ENCODE data around the gene ITGA1. TPM values are rescaled to one million over a fixed set of nuclear protein-coding genes. Genes with fewer than 3 reads are reported as not detected.

ITGA1 gene
- total RNA-seq, 1 donor from 2014 or later: 2.5 TPM

DNA sequence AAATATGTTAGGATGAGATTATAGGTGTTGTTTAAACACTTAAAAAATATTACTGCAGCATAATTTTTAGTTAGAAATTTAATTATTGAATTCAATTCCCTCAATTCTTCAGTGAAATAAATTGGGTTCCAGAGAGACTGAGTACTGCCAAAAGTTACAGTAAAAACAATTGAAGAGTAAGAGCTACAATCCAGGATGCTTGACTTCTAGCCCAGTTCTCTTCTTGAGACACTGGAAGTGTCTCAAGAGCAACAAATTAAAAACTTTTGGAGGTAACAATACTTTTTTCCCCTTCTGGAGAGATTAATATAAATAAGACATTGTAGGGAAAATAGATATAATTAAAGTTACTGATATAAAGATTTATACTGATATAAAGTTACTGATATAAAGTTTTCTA lies 8.3 kb downstream of the ITGA1 start:
- Mint-ChIP-seq H3K4me1 (ENCODE audit: low read depth) (peaks cover 34% of the 10 kb centered on the region), H3K27ac (no peak overlapping the region), H3K36me3 (ENCODE audit: low read depth) (peaks cover 17% of the 10 kb centered on the region), H3K4me3 (no peak overlapping the region), H3K9me3 (no peaks in the 10 kb centered on the region), H3K27me3 (ENCODE audit: insufficient read depth) (peaks cover 9% of the 10 kb centered on the region)
- intact Hi-C loops (cut with micrococcal nuclease): loop anchor here (10.0 kb wide), 1 partner anchor 1519 kb away; the partner anchor contains the start of gene ARL15
- DNase-seq (ENCODE audit: low spot score): no peak

DNA sequence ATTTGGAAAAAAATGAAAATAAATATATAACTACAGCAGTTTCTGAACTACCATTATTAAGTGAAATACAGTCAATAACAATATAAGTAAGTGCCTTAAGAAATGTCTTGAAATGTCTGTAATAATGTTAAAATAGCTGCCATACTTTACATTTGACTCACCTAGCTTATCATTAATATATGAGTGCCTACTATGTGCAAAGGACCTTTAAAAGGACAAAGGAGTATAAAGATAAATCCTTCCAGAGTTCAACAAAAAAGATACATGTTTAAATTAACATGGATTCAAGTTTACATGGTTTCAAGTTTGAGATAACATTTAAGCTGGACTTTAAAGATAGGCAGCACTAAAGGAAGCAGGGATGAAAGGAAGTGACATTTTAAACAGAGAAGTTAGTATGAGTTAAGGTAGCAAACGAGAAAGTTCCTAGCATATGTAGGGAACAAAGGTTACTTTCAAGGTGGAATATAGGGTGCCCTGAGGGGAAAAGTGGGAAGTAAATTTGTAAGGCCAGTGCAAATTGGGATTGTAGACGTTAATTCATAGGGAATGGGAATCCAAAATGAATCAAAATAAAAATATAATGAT lies 8.9 kb downstream of the ITGA1 start:
- Mint-ChIP-seq H3K27ac (no peak overlapping the region), H3K4me3 (no peak overlapping the region), H3K27me3 (ENCODE audit: insufficient read depth) (peaks cover 9% of the 10 kb centered on the region), H3K4me1 (ENCODE audit: low read depth) (peaks cover 38% of the 10 kb centered on the region), H3K36me3 (ENCODE audit: low read depth) (peaks cover 20% of the 10 kb centered on the region), H3K9me3 (no peaks in the 10 kb centered on the region)
- no peak for DNase-seq (ENCODE audit: low spot score)
- intact Hi-C loops (cut with micrococcal nuclease): loop anchor here (10.0 kb wide), 1 partner anchor 1518 kb away; the partner anchor contains the start of gene ARL15

DNA sequence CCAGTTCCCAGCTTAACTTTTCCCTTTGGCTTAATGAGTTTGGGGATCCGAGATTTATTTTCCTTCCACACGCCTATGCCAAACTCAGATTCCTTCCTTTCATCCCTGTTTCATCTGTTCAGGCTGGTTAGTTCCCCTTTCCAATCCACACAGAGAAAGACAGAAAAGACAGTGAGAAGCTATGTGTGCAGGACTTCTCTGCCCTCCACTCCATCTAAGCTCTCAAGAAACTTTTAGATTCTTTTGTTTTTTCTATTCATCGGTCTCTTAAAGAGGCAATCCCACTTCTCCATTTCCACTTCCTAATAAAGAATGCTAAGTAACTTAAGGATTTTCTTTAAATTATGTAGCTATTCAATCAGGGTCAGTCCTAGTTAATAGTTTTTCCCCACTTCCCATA lies 11.2 kb downstream of the ITGA1 start:
- no peaks in the 10 kb centered on the region for H3K9me3 Mint-ChIP-seq
- peaks cover 48% of the 10 kb centered on the region for H3K4me1 Mint-ChIP-seq (ENCODE audit: low read depth)
- H3K36me3 Mint-ChIP-seq (ENCODE audit: low read depth): peaks cover 28% of the 10 kb centered on the region
- intact Hi-C loops (cut with micrococcal nuclease): loop anchor here (1.0 to 10.0 kb wide), 2 partner anchors 270 to 1516 kb away; partner anchors contain the start of gene ARL15
- H3K27ac Mint-ChIP-seq: peak overlapping the region; percentile 88
- peaks cover 3% of the 10 kb centered on the region for H3K27me3 Mint-ChIP-seq (ENCODE audit: insufficient read depth)
- no peak for DNase-seq (ENCODE audit: low spot score)
- peak overlapping the region; percentile 90 for H3K4me3 Mint-ChIP-seq

DNA sequence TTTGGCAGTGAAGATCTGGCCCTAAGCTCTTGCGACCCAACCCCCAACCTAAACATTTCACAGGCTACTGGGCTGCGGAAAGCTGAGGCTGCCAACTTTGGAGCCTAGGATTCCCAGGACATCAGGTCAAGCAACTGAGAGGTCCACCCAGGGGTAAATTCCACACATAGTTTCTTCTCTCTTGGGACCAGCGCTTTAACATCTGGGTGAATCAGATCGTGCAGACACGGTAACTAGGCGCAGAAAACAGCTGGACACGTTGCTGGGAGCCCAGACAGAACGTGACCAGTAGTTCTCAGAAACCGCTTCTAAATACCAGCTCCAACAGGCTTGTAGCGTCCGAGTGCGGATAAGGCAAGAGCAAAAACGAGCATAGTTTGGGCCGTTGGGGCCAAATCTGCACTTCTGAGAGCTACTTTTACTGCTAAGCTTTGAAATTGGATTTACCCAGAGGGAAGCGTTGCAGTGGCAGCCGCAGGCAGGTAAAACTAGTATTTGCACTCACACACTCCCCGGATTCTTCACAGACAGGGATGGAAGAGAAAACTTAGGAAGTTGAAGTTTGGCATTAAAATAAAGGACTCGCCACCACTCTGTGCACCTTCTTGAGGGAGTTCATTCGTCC lies 11.8 kb downstream of the ITGA1 start:
- H3K27me3 Mint-ChIP-seq (ENCODE audit: insufficient read depth): peaks cover 3% of the 10 kb centered on the region
- H3K4me1 Mint-ChIP-seq (ENCODE audit: low read depth): peaks cover 53% of the 10 kb centered on the region
- peaks cover 33% of the 10 kb centered on the region for H3K36me3 Mint-ChIP-seq (ENCODE audit: low read depth)
- H3K4me3 Mint-ChIP-seq: peak overlapping the region; percentile 90
- no peak for DNase-seq (ENCODE audit: low spot score)
- H3K27ac Mint-ChIP-seq: peak overlapping the region; percentile 88
- no peaks in the 10 kb centered on the region for H3K9me3 Mint-ChIP-seq
- intact Hi-C loops (cut with micrococcal nuclease): loop anchor here (1.0 to 10.0 kb wide), 2 partner anchors 270 to 1515 kb away; partner anchors contain the start of gene ARL15

DNA sequence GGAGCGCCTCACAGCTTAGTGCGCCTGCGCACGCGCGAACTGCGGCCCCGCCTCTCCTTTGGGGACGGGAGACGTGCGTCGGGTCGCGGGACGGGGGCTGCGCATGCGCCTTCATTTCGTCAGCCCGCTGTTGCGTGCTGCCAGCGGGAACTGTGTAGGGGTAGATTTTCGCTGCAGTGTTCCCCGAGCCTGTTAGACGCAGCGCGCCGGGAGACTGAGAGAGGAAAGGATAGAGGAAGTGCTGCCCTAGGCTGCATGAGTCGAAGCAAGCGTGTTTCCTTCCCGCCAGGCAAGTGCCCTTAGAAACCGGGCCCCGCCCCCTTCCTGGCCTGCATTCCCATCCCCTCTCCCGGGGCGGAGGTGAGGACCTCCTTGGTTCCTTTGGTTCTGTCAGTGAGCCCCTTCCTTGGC lies 12.3 kb downstream of the ITGA1 start:
- Mint-ChIP-seq H3K27ac (peak overlapping the region; percentile 88), H3K4me1 (ENCODE audit: low read depth) (peaks cover 58% of the 10 kb centered on the region), H3K27me3 (ENCODE audit: insufficient read depth) (peaks cover 3% of the 10 kb centered on the region), H3K4me3 (peak overlapping the region; percentile 90), H3K9me3 (no peaks in the 10 kb centered on the region), H3K36me3 (ENCODE audit: low read depth) (peaks cover 37% of the 10 kb centered on the region)
- peak; percentile 95 for DNase-seq (ENCODE audit: low spot score)
- intact Hi-C loops (cut with micrococcal nuclease): loop anchor here (1.0 to 10.0 kb wide), 11 partner anchors 13 to 1515 kb away; partner anchors contain the start of genes ARL15, ITGA1, ITGA2 and MOCS2

DNA sequence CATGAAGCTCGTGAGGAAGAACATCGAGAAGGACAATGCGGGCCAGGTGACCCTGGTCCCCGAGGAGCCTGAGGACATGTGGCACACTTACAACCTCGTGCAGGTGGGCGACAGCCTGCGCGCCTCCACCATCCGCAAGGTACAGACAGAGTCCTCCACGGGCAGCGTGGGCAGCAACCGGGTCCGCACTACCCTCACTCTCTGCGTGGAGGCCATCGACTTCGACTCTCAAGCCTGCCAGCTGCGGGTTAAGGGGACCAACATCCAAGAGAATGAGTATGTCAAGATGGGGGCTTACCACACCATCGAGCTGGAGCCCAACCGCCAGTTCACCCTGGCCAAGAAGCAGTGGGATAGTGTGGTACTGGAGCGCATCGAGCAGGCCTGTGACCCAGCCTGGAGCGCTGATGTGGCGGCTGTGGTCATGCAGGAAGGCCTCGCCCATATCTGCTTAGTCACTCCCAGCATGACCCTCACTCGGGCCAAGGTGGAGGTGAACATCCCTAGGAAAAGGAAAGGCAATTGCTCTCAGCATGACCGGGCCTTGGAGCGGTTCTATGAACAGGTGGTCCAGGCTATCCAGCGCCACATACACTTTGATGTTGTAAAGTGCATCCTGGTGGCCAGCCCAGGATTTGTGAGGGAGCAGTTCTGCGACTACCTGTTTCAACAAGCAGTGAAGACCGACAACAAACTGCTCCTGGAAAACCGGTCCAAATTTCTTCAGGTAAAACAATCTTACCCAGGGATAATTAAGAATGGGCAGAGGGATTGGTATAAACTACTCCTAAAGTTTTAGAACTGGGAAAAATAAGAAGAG lies 12.9 kb downstream of the ITGA1 start:
- intact Hi-C loops (cut with micrococcal nuclease): loop anchor here (1.0 to 5.0 kb wide), 9 partner anchors 13 to 309 kb away; partner anchors contain the start of genes ITGA1, ITGA2, MOCS2 and PELO
- DNase-seq (ENCODE audit: low spot score): peak; percentile 56
- Mint-ChIP-seq H3K4me3 (peak overlapping the region; percentile 90), H3K9me3 (no peaks in the 10 kb centered on the region), H3K27me3 (ENCODE audit: insufficient read depth) (peaks cover 3% of the 10 kb centered on the region), H3K27ac (peak overlapping the region; percentile 88), H3K36me3 (ENCODE audit: low read depth) (peaks cover 40% of the 10 kb centered on the region), H3K4me1 (ENCODE audit: low read depth) (peaks cover 64% of the 10 kb centered on the region)

DNA sequence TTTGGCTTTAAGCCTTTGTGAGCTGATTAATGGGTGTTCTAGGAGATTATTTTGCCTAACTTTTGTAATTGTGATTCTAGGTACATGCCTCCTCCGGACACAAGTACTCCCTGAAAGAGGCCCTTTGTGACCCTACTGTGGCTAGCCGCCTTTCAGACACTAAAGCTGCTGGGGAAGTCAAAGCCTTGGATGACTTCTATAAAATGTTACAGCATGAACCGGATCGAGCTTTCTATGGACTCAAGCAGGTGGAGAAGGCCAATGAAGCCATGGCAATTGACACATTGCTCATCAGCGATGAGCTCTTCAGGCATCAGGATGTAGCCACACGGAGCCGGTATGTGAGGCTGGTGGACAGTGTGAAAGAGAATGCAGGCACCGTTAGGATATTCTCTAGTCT lies 13.6 kb downstream of the ITGA1 start:
- H3K4me3 Mint-ChIP-seq: peak overlapping the region; percentile 90
- H3K4me1 Mint-ChIP-seq (ENCODE audit: low read depth): peaks cover 70% of the 10 kb centered on the region
- H3K27me3 Mint-ChIP-seq (ENCODE audit: insufficient read depth): peaks cover 3% of the 10 kb centered on the region
- peak overlapping the region; percentile 88 for H3K27ac Mint-ChIP-seq
- peaks cover 45% of the 10 kb centered on the region for H3K36me3 Mint-ChIP-seq (ENCODE audit: low read depth)
- intact Hi-C loops (cut with micrococcal nuclease): loop anchor here (5.0 kb wide), 2 partner anchors 116 to 186 kb away; partner anchors contain the start of gene ITGA2
- no peaks in the 10 kb centered on the region for H3K9me3 Mint-ChIP-seq
- DNase-seq (ENCODE audit: low spot score): no peak

DNA sequence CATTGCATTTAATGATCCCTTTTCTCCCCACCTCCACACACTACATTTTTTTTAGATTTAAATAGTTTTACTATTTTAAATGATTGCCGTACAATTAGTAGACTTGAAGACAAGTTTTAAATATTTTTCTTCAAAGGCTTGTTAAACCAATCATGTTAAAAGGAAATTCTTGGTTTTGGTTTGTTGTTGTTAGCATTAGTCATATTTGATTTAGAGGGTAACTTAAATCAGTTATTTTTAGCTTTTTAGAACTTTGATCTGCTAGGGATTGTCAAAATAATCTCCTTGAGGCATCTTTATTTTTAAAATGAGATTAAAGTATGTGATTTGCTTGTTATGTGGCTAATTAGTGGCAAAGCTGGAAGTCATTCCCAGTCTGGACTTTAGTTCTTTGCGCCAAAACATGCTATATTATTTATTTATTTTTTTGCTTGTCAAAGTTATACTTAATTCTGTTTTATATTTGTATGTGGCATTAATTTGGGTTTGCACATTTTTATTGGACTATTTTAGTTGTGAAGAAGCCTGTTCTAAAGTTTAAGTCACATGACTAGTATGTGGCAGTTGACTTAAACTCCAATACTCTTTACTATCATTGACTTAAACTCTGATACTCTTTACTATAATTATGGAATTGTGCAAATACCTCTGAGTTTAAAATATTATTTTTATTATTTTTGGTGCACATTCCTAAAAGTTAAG lies 14.7 kb downstream of the ITGA1 start:
- Mint-ChIP-seq H3K27ac (no peak overlapping the region), H3K4me1 (ENCODE audit: low read depth) (peaks cover 63% of the 10 kb centered on the region), H3K27me3 (ENCODE audit: insufficient read depth) (no peaks in the 10 kb centered on the region), H3K36me3 (ENCODE audit: low read depth) (peaks cover 42% of the 10 kb centered on the region), H3K4me3 (peak overlapping the region; percentile 90), H3K9me3 (no peaks in the 10 kb centered on the region)
- no peak for DNase-seq (ENCODE audit: low spot score)
- intact Hi-C loops (cut with micrococcal nuclease): loop anchor here (5.0 kb wide), 2 partner anchors 115 to 185 kb away; partner anchors contain the start of gene ITGA2

DNA sequence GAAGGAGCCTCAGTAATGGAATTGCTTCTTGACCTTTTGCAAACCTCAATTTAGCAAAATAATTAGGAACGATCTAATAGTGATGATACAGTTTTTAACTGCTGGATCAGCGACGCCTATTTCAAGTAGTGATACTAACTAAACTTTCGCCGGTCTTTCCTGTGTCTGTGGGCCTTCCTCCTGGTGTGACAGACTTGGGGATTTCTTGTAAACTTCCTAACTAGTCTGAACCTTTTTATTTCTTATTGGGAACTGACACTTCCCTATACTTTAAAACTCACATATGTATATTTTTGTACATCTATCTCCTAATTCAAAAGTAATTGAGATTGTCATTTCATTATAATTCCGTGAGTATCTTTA lies 15.2 kb downstream of the ITGA1 start:
- no peaks in the 10 kb centered on the region for H3K27me3 Mint-ChIP-seq (ENCODE audit: insufficient read depth)
- H3K4me1 Mint-ChIP-seq (ENCODE audit: low read depth): peaks cover 57% of the 10 kb centered on the region
- peaks cover 42% of the 10 kb centered on the region for H3K36me3 Mint-ChIP-seq (ENCODE audit: low read depth)
- no peaks in the 10 kb centered on the region for H3K9me3 Mint-ChIP-seq
- no peak for DNase-seq (ENCODE audit: low spot score)
- intact Hi-C loops (cut with micrococcal nuclease): loop anchor here (5.0 kb wide), 2 partner anchors 114 to 184 kb away; partner anchors contain the start of gene ITGA2
- H3K4me3 Mint-ChIP-seq: peak overlapping the region; percentile 64
- H3K27ac Mint-ChIP-seq: no peak overlapping the region

DNA sequence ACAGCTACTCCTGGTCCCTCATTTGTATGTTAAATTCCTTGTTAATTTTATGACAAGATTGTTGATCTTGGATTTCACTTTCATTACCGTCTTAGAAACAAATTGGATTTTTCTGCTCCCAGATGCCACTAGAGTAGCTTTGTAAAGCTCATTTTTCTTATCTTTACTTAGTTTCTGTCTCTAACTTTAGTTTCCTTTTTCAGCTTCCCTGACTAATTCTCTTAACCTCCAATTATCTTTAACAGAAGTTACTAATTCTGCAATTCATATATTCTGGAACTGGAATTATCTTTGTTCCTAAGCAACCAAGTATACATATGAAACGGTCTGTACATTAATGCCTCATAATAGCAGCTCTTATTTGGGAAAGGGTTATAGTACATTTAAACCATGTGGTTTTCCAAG lies 16.7 kb downstream of the ITGA1 start:
- Mint-ChIP-seq H3K27ac (no peak overlapping the region), H3K4me3 (peak overlapping the region; percentile 5), H3K4me1 (ENCODE audit: low read depth) (peaks cover 51% of the 10 kb centered on the region), H3K36me3 (ENCODE audit: low read depth) (peaks cover 41% of the 10 kb centered on the region), H3K27me3 (ENCODE audit: insufficient read depth) (peaks cover 3% of the 10 kb centered on the region), H3K9me3 (no peaks in the 10 kb centered on the region)
- intact Hi-C loops (cut with micrococcal nuclease): loop anchor here (5.0 kb wide), 2 partner anchors 113 to 183 kb away; partner anchors contain the start of gene ITGA2
- DNase-seq (ENCODE audit: low spot score): no peak

DNA sequence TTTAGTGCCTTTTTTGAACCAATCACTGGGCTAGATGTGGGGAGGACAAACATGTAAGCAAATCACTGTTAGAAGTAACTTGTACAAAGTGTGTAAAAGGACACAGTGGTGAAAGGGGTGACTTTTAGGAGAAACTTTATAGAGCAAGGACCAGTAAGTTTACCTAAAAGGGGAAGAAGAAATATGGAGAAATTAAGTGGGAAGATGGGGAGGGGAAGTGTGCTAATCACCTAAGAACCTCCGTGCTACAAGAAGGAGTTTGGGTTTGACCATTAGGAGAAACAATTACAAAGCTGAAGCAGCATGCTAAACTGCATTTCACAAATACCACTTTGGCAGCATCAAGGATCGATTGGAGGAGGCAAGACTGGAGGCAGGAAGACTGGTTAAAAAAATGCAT lies 17.3 kb downstream of the ITGA1 start:
- H3K27me3 Mint-ChIP-seq (ENCODE audit: insufficient read depth): peaks cover 3% of the 10 kb centered on the region
- H3K4me1 Mint-ChIP-seq (ENCODE audit: low read depth): peaks cover 55% of the 10 kb centered on the region
- H3K27ac Mint-ChIP-seq: no peak overlapping the region
- DNase-seq (ENCODE audit: low spot score): no peak
- H3K36me3 Mint-ChIP-seq (ENCODE audit: low read depth): peaks cover 39% of the 10 kb centered on the region
- H3K4me3 Mint-ChIP-seq: no peak overlapping the region
- H3K9me3 Mint-ChIP-seq: no peaks in the 10 kb centered on the region
- intact Hi-C loops (cut with micrococcal nuclease): loop anchor here (5.0 kb wide), 2 partner anchors 112 to 182 kb away; partner anchors contain the start of gene ITGA2

DNA sequence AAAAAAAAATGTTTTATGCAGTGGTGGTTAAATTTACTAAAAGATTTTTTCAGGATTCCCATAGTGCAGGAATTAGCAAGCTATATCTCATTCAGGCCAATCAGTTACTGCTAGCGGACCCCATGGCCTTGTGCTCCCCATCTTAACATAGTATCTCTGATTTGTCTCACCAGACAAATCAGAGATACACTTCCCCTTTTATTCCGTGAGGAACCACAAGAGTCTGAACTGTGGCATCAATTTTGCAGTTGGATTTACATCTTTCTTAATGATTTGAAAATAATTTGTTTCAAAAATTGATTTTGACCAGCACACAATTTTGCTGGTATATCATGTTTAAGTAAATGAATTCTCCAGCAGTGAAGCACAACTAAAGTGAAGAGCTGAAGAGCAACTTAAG lies 17.9 kb downstream of the ITGA1 start:
- no peak for DNase-seq (ENCODE audit: low spot score)
- Mint-ChIP-seq H3K36me3 (ENCODE audit: low read depth) (peaks cover 38% of the 10 kb centered on the region), H3K27me3 (ENCODE audit: insufficient read depth) (peaks cover 3% of the 10 kb centered on the region), H3K27ac (no peak overlapping the region), H3K9me3 (no peaks in the 10 kb centered on the region), H3K4me1 (ENCODE audit: low read depth) (peaks cover 60% of the 10 kb centered on the region), H3K4me3 (no peak overlapping the region)
- intact Hi-C loops (cut with micrococcal nuclease): no loop called here

All from activated T-helper 1 cell treated with anti-CD3 and anti-CD28 coated beads, Interleukin-12 subunit alpha, Interleukin-12 subunit beta, Interleukin-2, Interleukin-4 antibody, amounts not matched to agents 30 ng/mL and 10 ng/mL and 1 ng/mL, durations not matched to agents 14 hours and 24 hours and 36 hours (primary cell).